Fibroblast of skin of right quadriceps (primary cell): Measurements from ENCODE around the gene GNAZ.

Source experiments
- DNase-seq: peaks from one replicate; pipeline ENCODE4 v3.0.0-alpha.2; 2013

The GNAZ gene

DNA sequence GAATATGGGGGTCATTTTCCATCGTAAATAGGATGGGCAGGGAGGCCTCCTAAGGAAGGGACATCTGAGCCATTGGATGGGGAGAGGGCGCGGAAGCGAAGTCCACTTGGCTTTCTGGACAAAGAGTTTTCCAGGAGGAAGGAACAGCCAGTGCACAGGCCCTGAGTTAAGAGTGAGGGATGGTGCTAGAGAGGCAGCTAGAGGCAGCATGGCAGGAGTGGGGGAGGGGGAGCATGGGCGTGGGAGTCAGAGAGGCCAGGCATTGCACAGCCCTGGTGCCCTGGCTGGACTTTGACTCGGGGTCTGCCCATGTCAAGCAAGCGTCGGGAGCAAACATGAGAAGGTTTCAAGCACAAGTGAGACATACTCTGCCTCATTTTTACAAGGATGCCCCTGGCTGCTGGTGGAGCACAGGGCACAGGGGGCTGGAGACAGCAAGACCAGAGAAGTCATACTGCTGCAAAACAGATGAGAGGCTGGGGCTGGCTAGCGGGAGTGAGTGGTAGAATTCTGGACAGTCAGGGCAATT is 9.0 kb downstream of the GNAZ start:
- DNase-seq: no peak

GRCh38 chr22:23079814-23080521 is 9.6 kb downstream of the GNAZ start:
- no peak for DNase-seq

GRCh38 chr22:23080613-23081290 is 10.4 kb downstream of the GNAZ start:
- DNase-seq: no peak

DNA sequence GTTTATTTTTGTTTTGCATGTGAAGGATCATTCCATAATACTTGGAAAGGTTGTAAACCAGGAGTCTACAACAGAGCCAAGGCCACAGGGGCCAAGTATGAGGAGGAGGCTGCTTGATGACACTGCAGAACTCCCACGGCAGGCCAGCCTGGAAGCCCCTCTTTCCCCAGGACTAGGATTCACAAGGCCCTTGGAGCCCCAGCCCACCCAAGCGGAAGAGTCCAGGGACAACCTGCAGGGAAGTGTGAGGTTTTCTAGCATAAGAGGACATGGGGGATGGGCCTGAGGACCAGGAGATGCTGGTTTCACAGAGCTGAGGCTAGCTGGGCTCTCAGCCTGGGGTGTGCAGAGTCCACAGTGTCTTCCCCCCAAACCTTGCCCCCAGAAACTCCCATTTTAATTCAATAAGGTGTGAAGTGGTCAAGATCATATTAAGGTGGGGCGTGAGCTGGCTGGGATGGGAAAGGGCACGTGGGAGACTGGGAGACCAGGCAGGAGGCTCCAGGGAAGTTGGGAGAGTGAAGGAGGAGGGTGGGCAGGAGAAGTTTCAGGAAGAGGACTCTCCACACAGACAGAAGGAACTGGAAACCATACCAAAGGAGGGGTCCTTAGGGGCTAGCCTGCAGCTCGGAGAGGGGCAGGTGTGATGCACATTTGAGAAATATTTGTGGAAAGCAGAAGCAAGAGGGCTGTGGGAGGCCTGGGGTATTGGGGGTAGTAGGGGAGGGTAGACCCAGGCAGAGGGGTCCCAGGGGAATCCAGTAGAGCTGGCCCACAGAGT is 12.4 kb downstream of the GNAZ start:
- DNase-seq: no peak

- no peak for DNase-seq
Measured at GRCh38 chr22:23083315-23084021, 13.1 kb downstream of the GNAZ start.

DNA sequence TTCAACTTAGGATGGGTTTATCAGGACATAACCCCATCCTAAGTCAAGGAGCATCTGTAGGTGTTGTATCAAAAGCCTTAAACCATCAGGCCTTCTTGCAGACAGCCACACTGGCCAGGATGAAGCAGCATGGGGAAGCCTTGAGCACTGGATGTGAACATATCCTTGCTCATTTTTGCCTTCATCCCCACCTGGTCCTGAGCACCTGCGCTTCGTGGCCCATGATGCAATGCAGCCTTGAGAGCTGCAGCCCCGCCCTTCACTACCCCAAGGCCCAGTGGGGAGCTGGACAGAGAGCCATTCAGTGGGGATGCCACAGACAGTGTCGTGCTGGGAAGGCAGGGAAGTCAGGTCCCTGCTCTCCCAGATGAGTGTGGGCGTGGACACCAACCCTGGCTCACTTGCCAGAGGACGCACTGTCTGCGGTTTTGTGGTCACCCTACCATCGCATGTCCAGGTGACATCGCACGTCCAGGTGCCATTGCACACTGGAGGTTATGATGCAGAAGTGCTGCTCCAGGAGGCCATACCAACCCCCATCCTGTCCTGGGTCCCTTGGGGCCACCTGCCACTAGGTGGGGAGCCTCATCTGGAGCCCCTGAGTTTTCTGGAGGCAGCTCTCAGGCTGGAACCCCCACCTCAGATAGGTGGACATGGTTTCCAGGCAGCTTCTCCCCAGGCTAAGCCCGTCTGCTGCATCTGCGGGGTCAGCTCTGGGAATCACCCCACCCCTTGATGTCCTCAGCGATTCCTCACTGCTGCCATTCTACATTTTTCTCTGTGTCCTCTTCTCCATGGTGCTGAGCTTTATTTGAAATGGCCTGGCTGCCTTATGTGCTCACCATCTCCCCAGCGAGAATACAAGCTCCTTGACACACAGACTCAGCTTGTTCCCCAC is 14.4 kb downstream of the GNAZ start:
- DNase-seq: no peak

- DNase-seq: no peak
Measured at GRCh38 chr22:23085351-23085671, 15.0 kb downstream of the GNAZ start.

DNA sequence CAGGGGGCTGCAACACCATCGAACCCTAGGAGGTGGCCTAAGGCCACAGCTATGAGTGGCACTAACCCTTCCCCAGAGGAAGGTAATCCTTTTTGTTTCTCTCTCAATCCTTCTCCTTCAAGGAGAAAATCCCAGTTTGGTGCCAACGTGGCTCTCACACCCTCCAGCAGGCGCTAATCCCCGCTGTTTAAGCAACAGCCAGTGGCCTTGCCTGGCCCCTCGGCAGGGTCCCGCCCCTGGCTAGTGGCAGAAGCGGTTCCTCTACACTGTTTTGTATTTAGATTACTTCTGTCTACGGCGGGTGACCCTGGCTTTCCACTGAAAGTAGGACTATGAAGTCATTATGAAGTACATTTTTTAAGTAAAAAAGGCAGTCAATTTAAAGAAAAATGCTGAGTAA is 15.5 kb downstream of the GNAZ start:
- no peak for DNase-seq

- DNase-seq: no peak
Measured at GRCh38 chr22:23086263-23086662, 15.9 kb downstream of the GNAZ start.

- DNase-seq: no peak
Measured at GRCh38 chr22:23086787-23087186, 16.5 kb downstream of the GNAZ start.

DNA sequence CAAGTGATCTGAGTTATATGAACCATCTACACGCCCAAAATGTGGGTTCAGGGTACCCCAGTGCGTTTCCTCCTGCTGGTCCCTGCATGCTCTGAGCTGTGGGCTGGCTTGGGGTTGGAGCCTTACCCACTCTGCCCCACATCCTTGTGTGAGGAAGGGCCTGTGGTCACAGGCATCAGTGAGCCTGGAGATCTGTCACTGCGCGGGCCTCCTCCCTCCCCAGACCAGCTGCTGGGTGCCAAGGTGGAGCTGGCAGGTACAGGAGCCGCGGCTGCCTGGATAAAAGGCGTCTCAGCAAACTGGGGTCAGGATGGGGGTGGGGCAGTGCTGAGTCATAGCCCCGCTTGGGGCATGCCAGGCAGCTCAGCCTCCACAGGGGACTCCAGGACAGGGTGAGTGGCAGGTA is 17.9 kb downstream of the GNAZ start:
- DNase-seq: no peak

DNA sequence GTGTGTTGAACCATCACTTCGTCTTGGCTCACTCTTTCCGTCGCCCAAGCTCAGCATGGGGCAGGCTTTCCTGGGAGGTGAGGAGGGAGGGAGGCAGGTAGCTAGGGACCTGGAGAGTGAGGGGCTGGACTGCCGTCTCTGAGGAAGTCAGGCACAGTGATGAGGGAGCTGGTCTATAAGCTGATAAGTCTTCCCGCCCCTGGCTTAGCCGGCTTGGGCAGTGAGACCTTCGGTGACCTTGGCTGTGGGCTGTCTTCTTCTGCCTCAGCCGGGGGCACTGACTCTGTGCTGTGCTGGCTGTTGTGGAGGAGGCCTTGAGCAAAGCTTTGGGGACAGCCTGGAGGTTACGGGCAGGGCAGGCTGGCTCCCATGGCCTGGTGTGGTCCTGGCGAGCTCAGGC is 18.7 kb downstream of the GNAZ start:
- DNase-seq: no peak

- no peak for DNase-seq
Measured at GRCh38 chr22:23089633-23090456, 19.5 kb downstream of the GNAZ start.

DNA sequence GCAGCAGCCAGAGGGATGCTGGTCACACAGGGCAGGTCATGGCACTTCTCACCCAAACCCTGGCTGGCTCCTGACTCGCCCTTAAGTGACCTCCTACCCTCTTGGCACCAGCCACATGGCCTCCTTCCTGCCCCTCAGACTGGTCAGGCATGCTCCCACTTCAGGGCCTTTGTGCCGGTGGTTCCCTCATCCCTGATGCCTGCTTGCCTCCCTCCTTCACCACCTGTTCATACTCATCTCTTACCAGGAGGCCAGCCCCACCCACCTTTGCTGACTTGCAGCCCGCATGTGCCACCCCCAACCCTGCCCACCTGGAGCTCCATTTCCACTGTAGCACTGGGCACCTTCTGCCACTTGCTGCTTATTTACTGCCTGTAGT is 20.1 kb downstream of the GNAZ start:
- no peak for DNase-seq

DNA sequence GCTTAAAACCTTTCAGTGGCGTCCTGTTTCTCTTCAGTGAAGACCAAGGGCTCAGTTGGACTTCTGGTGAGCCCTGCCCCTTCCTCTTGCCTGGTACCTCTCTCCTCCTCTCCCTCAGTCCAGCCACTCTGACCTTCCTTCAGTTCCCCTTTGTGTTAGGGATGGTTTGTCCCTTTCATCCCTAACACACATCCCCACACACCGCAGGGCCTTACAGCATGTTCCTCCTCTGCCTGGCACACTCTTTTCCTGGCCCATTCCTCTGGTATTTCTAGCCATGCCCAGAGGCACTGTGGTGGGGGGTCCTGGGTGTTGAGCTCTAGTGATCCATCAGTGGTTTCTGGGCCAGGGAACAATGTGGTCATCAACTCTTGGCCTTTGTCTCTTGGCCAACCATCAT is 21.4 kb downstream of the GNAZ start:
- no peak for DNase-seq

DNA sequence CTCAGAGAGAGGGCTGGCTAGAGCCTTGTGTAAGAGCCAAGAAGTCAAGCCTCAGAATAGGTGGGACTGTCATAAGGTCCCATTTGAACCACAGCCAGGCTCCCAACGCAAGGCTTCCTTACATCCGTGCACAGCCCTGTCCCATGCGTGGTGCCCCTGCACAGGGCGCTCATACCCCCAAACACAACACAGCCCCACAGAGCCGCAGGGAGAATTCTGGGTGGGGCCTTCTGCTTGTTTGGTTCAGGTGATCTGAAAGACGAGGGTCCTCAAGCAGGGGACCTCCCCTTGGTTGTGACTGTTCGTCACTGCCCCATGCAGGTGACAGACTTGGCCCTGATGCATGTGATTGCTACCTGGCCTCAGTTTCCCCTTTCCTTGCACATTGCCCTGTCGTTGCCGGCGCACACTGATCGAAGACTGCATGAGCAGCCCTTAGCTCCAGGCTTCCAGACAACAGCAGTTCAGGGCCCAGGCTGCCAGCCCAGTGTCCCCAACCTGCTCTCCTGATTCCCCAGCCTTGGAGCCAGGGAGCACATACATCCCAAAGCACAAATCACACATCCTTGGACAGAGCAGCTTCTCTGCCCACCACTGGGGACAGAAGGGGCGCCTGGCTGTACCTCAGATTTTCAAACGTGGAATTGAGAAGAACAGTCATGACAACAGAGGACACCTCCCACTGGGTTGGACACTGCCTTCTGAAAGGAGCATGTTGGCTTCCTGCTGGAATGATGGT is 22.1 kb downstream of the GNAZ start:
- DNase-seq: no peak

DNA sequence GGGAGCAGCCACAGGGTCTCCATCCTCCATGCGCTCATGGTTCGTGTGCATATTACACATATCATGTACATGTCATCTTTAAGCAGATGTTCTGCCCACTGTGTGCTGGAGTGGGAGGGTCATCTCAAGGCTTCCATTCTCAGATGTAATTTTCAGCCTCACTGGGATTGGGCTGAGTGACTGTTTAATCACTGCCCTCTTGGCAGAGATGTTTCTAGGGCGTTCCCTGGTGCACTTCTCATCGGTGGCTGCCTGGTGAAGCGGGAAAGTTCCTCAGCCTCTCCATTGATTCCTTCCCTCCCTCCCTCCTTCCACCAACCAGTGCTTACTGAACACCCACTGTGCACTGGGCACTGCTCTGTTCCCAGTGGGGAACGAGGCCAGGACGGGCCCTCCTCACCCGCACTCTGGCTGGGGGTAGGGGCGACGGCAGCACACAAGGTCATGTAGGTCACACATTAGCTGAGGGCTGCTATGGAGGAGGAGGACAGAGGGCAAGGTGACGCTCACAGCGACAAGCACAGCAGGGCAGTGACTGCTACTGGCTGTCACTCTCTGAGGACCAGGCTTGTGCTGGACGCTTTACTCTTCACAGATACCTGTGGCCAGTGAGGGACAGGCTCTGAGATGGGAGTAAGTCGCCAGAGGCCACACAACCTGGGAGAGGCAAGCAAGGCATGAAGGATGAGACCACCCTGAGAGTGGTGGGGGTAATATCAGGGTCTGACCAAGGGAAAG is 22.9 kb downstream of the GNAZ start:
- DNase-seq: no peak

DNA sequence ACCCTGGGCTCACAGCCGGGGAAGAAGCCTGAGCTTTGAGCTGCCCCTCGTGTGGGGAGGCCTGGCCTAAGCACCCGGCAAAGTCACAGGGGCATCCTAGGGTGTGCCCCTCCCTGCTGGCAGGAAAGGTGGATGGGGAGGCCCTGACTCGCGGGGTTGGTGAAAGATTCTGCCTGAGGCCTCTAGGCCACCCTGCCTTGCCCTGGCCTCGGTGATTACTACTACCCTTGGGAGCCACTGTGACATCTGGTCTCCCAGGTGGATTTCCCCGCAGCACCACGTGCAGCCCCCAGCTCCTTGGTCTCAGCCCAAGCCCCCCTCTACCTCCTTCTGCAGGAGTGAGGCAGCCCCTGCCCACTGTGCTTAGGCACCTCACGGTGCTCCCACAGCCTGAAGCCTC is 23.9 kb downstream of the GNAZ start:
- no peak for DNase-seq
